Prostate gland (tissue), 2 donors: ENCODE data around the gene NCOA7.

Experiments used
- POLR2AphosphoS5 ChIP-seq: sonication (generic); formaldehyde crosslinking; IDR thresholded peaks from one replicate; pipeline ENCODE4 v1.6.1; 2017; ENCODE audit warnings: antibody characterized with exemption
- TF ChIP-seq, protein P1 (sequence below), 4 experiments: fragments of 200-600 bp in 2 of 4; fragments of 450-650 bp in 2 of 4; sonication (generic) in 2 of 4; IDR thresholded peaks; 1 replicate in 3 of 4; 2 replicates in 1 of 4; pipeline ENCODE4 v1.5.1; 2016 to 2019; ENCODE audit warnings: antibody characterized with exemption in 4 of 4, mild to moderate bottlenecking in 2 of 4, moderate library complexity in 2 of 4

DNA sequence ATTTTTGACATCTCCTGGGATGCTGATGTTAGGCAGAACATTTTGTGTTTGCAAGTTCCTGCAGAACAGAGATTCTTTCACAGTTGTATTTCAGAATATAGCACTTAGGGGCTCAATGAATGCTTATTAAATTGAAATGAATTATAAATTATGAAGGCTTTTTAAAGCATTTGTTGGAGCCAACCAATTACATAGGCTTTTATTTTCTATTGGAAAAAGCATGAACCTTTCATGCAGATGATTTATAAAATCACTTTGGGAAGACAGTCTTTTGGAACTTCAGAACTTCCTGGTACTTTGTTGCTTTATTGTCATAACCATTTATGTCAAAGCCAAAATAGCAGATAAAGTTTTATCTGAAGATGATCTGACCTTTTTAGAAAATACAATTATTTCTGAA is 96.6 kb downstream of the NCOA7 start:
- TF ChIP-seq, protein P1, sequence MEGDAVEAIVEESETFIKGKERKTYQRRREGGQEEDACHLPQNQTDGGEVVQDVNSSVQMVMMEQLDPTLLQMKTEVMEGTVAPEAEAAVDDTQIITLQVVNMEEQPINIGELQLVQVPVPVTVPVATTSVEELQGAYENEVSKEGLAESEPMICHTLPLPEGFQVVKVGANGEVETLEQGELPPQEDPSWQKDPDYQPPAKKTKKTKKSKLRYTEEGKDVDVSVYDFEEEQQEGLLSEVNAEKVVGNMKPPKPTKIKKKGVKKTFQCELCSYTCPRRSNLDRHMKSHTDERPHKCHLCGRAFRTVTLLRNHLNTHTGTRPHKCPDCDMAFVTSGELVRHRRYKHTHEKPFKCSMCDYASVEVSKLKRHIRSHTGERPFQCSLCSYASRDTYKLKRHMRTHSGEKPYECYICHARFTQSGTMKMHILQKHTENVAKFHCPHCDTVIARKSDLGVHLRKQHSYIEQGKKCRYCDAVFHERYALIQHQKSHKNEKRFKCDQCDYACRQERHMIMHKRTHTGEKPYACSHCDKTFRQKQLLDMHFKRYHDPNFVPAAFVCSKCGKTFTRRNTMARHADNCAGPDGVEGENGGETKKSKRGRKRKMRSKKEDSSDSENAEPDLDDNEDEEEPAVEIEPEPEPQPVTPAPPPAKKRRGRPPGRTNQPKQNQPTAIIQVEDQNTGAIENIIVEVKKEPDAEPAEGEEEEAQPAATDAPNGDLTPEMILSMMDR (IDR thresholded peaks at IDR 0.05) = no peak
- no peak for TF ChIP-seq POLR2AphosphoS5
